Measurements from ENCODE around the gene PRDM11.

- TF ChIP-seq, protein P1, sequence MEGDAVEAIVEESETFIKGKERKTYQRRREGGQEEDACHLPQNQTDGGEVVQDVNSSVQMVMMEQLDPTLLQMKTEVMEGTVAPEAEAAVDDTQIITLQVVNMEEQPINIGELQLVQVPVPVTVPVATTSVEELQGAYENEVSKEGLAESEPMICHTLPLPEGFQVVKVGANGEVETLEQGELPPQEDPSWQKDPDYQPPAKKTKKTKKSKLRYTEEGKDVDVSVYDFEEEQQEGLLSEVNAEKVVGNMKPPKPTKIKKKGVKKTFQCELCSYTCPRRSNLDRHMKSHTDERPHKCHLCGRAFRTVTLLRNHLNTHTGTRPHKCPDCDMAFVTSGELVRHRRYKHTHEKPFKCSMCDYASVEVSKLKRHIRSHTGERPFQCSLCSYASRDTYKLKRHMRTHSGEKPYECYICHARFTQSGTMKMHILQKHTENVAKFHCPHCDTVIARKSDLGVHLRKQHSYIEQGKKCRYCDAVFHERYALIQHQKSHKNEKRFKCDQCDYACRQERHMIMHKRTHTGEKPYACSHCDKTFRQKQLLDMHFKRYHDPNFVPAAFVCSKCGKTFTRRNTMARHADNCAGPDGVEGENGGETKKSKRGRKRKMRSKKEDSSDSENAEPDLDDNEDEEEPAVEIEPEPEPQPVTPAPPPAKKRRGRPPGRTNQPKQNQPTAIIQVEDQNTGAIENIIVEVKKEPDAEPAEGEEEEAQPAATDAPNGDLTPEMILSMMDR (IDR thresholded peaks at IDR 0.05; ENCODE audit: low read length), result no peak
- TF ChIP-seq EZH2 (IDR thresholded peaks at IDR 0.05; ENCODE audit: borderline replicate concordance, low read length), result no peak
Observed at GRCh38 chr11:45181889-45182550, 35.6 kb downstream of the PRDM11 start.

Data from OCI-LY1 (cell line).